Activated naive CD4-positive, alpha-beta T cell treated with anti-CD3 and anti-CD28 coated beads, Interleukin-2, amount 50 U/mL, for 72 hours (primary cell): ENCODE measurements around the gene OR4D11. TPM values are rescaled to one million over a fixed set of nuclear protein-coding genes. Genes with fewer than 3 reads are reported as not detected.
"Not testable (repeated sequence)": the region's sequence is repeated elsewhere in the genome, so short reads cannot be mapped to it uniquely, and the experiment has no call there.

Source experiments
- ATAC-seq, 2 donors: fragments of 150-1000 bp; cut with Tn5 transposase; 2 replicates each; pipeline ENCODE4 v1.10.0; 2021; ENCODE audit warnings: mild to moderate bottlenecking in 2 of 2, moderate library complexity in 2 of 2
- DNase-seq, 2 donors: peaks; one replicate each; pipeline ENCODE4 v3.0.0; 2021 to 2022; ENCODE audit warnings: low spot score in 2 of 2
- H3K27ac Mint-ChIP-seq, 2 donors: one replicate each; pipeline ENCODE4 v1.8.0; 2022; ENCODE audit warnings: mild to moderate bottlenecking in 2 of 2, mixed read lengths in 2 of 2
- H3K36me3 Mint-ChIP-seq, 2 donors: one replicate each; pipeline ENCODE4 v1.8.0; 2022; ENCODE audit warnings: mixed read lengths in 2 of 2
- H3K9me3 Mint-ChIP-seq, 2 donors: one replicate each; pipeline ENCODE4 v1.8.0; 2022; ENCODE audit warnings: mixed read lengths in 2 of 2
- total RNA-seq, 2 donors: library from RNA; stranded (reverse); gene quantifications; one replicate each; pipeline ENCODE4 v1.2.3, GENCODE V29; 2022

The OR4D11 gene
- total RNA-seq = not detected

GRCh38 chr11:59503276-59503675, at the start of gene OR4D11:
Gene OR4D11 (plus strand): TSS chr11:59503576. CDS start chr11:59503576, 0 bp downstream.
- DNase-seq (no peak), ATAC-seq (no peak)
- peaks cover 0 to 8% of the 10 kb centered on the region in 2 donors for H3K9me3 Mint-ChIP-seq
- H3K27ac Mint-ChIP-seq = no peak within 1 kb of the TSS
- no peaks in the 10 kb centered on the region for H3K36me3 Mint-ChIP-seq

GRCh38 chr11:59456661-59457060, 46.7 kb upstream of the OR4D11 start, which contains the start of gene OR4D6:
Gene OR4D6 (plus strand): TSS chr11:59456961. CDS start chr11:59456961, 0 bp downstream.
- Mint-ChIP-seq H3K36me3 (no peaks in the 10 kb centered on the region), H3K9me3 (no peaks in the 10 kb centered on the region), H3K27ac (no peak within 1 kb of the TSS)
- ATAC-seq (no peak), DNase-seq (no peak)

GRCh38 chr11:59459916-59460315, 43.5 kb upstream of the OR4D11 start:
- ATAC-seq = no peak
- H3K9me3 Mint-ChIP-seq = no peaks in the 10 kb centered on the region
- DNase-seq = no peak
- no peaks in the 10 kb centered on the region for H3K36me3 Mint-ChIP-seq
- H3K27ac Mint-ChIP-seq = no peak overlapping the region

GRCh38 chr11:59463190-59463641, 40.2 kb upstream of the OR4D11 start:
- no peak for ATAC-seq
- no peak overlapping the region for H3K27ac Mint-ChIP-seq
- no peaks in the 10 kb centered on the region for H3K9me3 Mint-ChIP-seq
- H3K36me3 Mint-ChIP-seq = no peaks in the 10 kb centered on the region
- DNase-seq = no peak

- no peak for DNase-seq
- no peak for ATAC-seq
- Mint-ChIP-seq H3K36me3 (no peaks in the 10 kb centered on the region), H3K9me3 (no peaks in the 10 kb centered on the region), H3K27ac (no peak within 1 kb of the TSS)
Measured at GRCh38 chr11:59473015-59473414, 30.4 kb upstream of the OR4D11 start, which contains the start of gene OR4D10. Gene OR4D10 (plus strand): TSS chr11:59473315. CDS start chr11:59477430, 4,115 bp downstream.

- Mint-ChIP-seq H3K9me3 (no peaks in the 10 kb centered on the region), H3K27ac (no peak overlapping the region), H3K36me3 (no peaks in the 10 kb centered on the region)
- DNase-seq (no peak), ATAC-seq (no peak)
Measured at GRCh38 chr11:59475176-59475575, 28.2 kb upstream of the OR4D11 start.

- no peak for ATAC-seq
Measured at GRCh38 chr11:59479906-59480305, 23.5 kb upstream of the OR4D11 start.

GRCh38 chr11:59480359-59480758, 23.0 kb upstream of the OR4D11 start:
- DNase-seq (no peak), ATAC-seq (no peak)
- Mint-ChIP-seq H3K27ac (no peak overlapping the region), H3K36me3 (no peaks in the 10 kb centered on the region), H3K9me3 (no peaks in the 10 kb centered on the region)

More at GRCh38 chr11:59479906-59480305, 23.5 kb upstream of the OR4D11 start:
- H3K9me3 Mint-ChIP-seq = no peaks in the 10 kb centered on the region
- DNase-seq = no peak
- H3K36me3 Mint-ChIP-seq = no peaks in the 10 kb centered on the region
- no peak overlapping the region for H3K27ac Mint-ChIP-seq

- peak in 1 of 2 donors; percentile 75 for ATAC-seq
- Mint-ChIP-seq H3K27ac (no peak overlapping the region), H3K36me3 (no peaks in the 10 kb centered on the region), H3K9me3 (peaks cover 0 to 8% of the 10 kb centered on the region in 2 donors)
- no peak for DNase-seq
Measured at GRCh38 chr11:59501931-59502330, 1.4 kb upstream of the OR4D11 start.

- ATAC-seq (peak; percentile 58 to 81), DNase-seq (no peak)
- Mint-ChIP-seq H3K27ac (peak within 1 kb of the TSS; percentile 6 to 91), H3K36me3 (no peaks in the 10 kb centered on the region), H3K9me3 (no peaks in the 10 kb centered on the region)
Measured at GRCh38 chr11:59510941-59511589, 7.7 kb downstream of the OR4D11 start, which contains the start of gene OR4D9. Gene OR4D9 (plus strand): TSS chr11:59511539. CDS start chr11:59514913, 3,374 bp downstream.

GRCh38 chr11:59511675-59512074, 8.3 kb downstream of the OR4D11 start:
- no peaks in the 10 kb centered on the region for H3K9me3 Mint-ChIP-seq
- no peaks in the 10 kb centered on the region for H3K36me3 Mint-ChIP-seq
- no peak for DNase-seq
- no peak overlapping the region for H3K27ac Mint-ChIP-seq
- ATAC-seq = no peak

GRCh38 chr11:59520139-59520538, 16.8 kb downstream of the OR4D11 start:
- H3K27ac Mint-ChIP-seq, DNase-seq, H3K9me3 Mint-ChIP-seq, H3K36me3 Mint-ChIP-seq, ATAC-seq: not testable (repeated sequence)

- DNase-seq = no peak
- no peak for ATAC-seq
- H3K9me3 Mint-ChIP-seq = no peaks in the 10 kb centered on the region
- H3K27ac Mint-ChIP-seq = no peak overlapping the region
- no peaks in the 10 kb centered on the region for H3K36me3 Mint-ChIP-seq
Measured at GRCh38 chr11:59520741-59521140, 17.4 kb downstream of the OR4D11 start.

- no peaks in the 10 kb centered on the region for H3K36me3 Mint-ChIP-seq
- DNase-seq (no peak), ATAC-seq (no peak)
- H3K27ac Mint-ChIP-seq = no peak overlapping the region
- no peaks in the 10 kb centered on the region for H3K9me3 Mint-ChIP-seq
Measured at GRCh38 chr11:59523541-59523940, 20.2 kb downstream of the OR4D11 start.

GRCh38 chr11:59528711-59529110, 25.3 kb downstream of the OR4D11 start:
- Mint-ChIP-seq H3K36me3 (no peaks in the 10 kb centered on the region), H3K9me3 (no peaks in the 10 kb centered on the region), H3K27ac (no peak overlapping the region)
- DNase-seq (no peak), ATAC-seq (no peak)

- H3K27ac Mint-ChIP-seq = no peak overlapping the region
- H3K9me3 Mint-ChIP-seq = no peaks in the 10 kb centered on the region
- DNase-seq = no peak
- ATAC-seq = no peak
- H3K36me3 Mint-ChIP-seq = no peaks in the 10 kb centered on the region
Measured at GRCh38 chr11:59532620-59533019, 29.2 kb downstream of the OR4D11 start.

GRCh38 chr11:59534676-59535075, 31.3 kb downstream of the OR4D11 start:
- DNase-seq = no peak
- no peak for ATAC-seq
- Mint-ChIP-seq H3K27ac (no peak overlapping the region), H3K9me3 (no peaks in the 10 kb centered on the region), H3K36me3 (no peaks in the 10 kb centered on the region)
